GM12878 (cell line): ENCODE results near the gene LRCH3. TPM values are rescaled to one million over a fixed set of nuclear protein-coding genes. Genes with fewer than 3 reads are reported as not detected.

Source experiments
- ATAC-seq: fragments of 200-7000 bp; cut with Tn5 transposase; 3 replicates; pipeline ENCODE4 v1.9.1; 2020; ENCODE audit warnings: mild to moderate bottlenecking, moderate library complexity
- BruUV-seq: library from RNA; stranded (reverse); fragments of 400-500 nt; replicated peaks from 2 replicates; lab custom pipeline; 2021; lab: Mats Ljungman, UMichigan
- CTCF ChIA-PET: fragments of 300-600 bp; sonication (Branson Sonifier 250); formaldehyde crosslinking; extraction: SDS; loops from one replicate; lab custom pipeline; 2021; ENCODE audit warnings: inconsistent platforms; lab: Yijun Ruan, JAX
- POLR2A ChIA-PET: fragments of 350-600 bp; formaldehyde crosslinking; extraction: SDS; loops from one replicate; lab custom pipeline; 2021; ENCODE audit warnings: inconsistent platforms; lab: Charles Lee
- RAD21 ChIA-PET: fragments of 300-600 bp; sonication (Branson Sonifier 250); formaldehyde crosslinking; loops from one replicate; lab custom pipeline; 2023; ENCODE audit warnings: antibody characterized with exemption; ENCODE audit not compliant: unreplicated experiment; lab: Charles Lee
- SMC1A ChIA-PET: fragments of 300-600 bp; sonication (Branson Sonifier 250); formaldehyde crosslinking; loops from one replicate; lab custom pipeline; 2023; ENCODE audit not compliant: unreplicated experiment, uncharacterized antibody; lab: Charles Lee
- DNase-seq: peaks from one replicate; pipeline ENCODE4 v3.0.0-alpha.2; 2011; ENCODE audit warnings: low read depth, low spot score
- FAIRE-seq: peaks from 3 replicates; lab custom pipeline; 2011; peaks lifted over from hg19 to GRCh38; lab: Jason Lieb, UNC
- H2AFZ ChIP-seq: 2 replicates; pipeline ENCODE4 v1.6.0; 2011; ENCODE audit warnings: low read depth, low read length, control low read depth; ENCODE audit not compliant: control insufficient read depth
- H3K27ac ChIP-seq: 2 replicates; pipeline ENCODE4 v1.5.1; 2011; ENCODE audit warnings: control low read depth; ENCODE audit not compliant: control insufficient read depth, insufficient read depth
- H3K27me3 ChIP-seq, 2 experiments: replicated peaks in 1 of 2; 2 replicates each; pipeline versions ENCODE4 v1.6.0 to v1.6.1; 2011; ENCODE audit warnings: low read length in 1 of 2; ENCODE audit not compliant: control insufficient read depth in 2 of 2, insufficient read depth in 2 of 2
- H3K36me3 ChIP-seq, 2 experiments: 2 replicates each; pipeline ENCODE4 v1.5.1; 2011; ENCODE audit warnings: low read length in 1 of 2; ENCODE audit not compliant: control insufficient read depth in 2 of 2, insufficient read depth in 2 of 2
- H3K4me1 ChIP-seq: 2 replicates; pipeline ENCODE4 v1.6.1; 2011; ENCODE audit warnings: mild to moderate bottlenecking, low read length, moderate library complexity, mixed read lengths; ENCODE audit not compliant: control insufficient read depth, insufficient read depth
- H3K4me2 ChIP-seq: 2 replicates; pipeline ENCODE4 v1.6.0; 2011; ENCODE audit warnings: control low read depth; ENCODE audit not compliant: control insufficient read depth, insufficient read depth
- H3K4me3 ChIP-seq: fragments of 200-600 bp; sonication (generic); 2 replicates; pipeline ENCODE4 v1.5.1; 2016
- H3K79me2 ChIP-seq: 2 replicates; pipeline ENCODE4 v1.6.0; 2011; ENCODE audit warnings: low read length; ENCODE audit not compliant: control insufficient read depth, insufficient read depth
- H3K9ac ChIP-seq: 2 replicates; pipeline ENCODE4 v1.8.0; 2011; ENCODE audit warnings: low read length, control low read depth, mixed read lengths; ENCODE audit not compliant: control insufficient read depth, insufficient read depth
- H3K9me3 ChIP-seq: replicated peaks from 3 replicates; pipeline ENCODE4 v1.5.1; 2011; ENCODE audit warnings: mild to moderate bottlenecking, low read length; ENCODE audit not compliant: control insufficient read depth, insufficient read depth
- H4K20me1 ChIP-seq: 2 replicates; pipeline ENCODE4 v1.6.0; 2011; ENCODE audit not compliant: control insufficient read depth, insufficient read depth
- CBX3 ChIP-seq: fragments of 200-600 bp; sonication (generic); IDR thresholded peaks from 2 replicates; pipeline ENCODE4 v1.6.1; 2016; ENCODE audit warnings: low read depth, borderline replicate concordance
- EGR1 ChIP-seq, 2 experiments: IDR thresholded peaks; 1 replicate in 1 of 2; 2 replicates in 1 of 2; pipeline ENCODE4 v1.6.1; 2011 to 2012; ENCODE audit warnings: low read depth in 2 of 2, low read length in 2 of 2, borderline replicate concordance in 1 of 2, mild to moderate bottlenecking in 1 of 2, moderate library complexity in 1 of 2
- NFYA ChIP-seq: IDR thresholded peaks from 2 replicates; pipeline ENCODE4 v1.6.1; 2011; ENCODE audit warnings: low read depth, mild to moderate bottlenecking, low read length, improper control_type of control experiment, borderline replicate concordance
- TAF1 ChIP-seq: IDR thresholded peaks from 2 replicates; pipeline ENCODE4 v1.6.1; 2011; ENCODE audit warnings: mild to moderate bottlenecking, low read depth, low read length, borderline replicate concordance
- WGBS: methylation state at CpG from one replicate; pipeline ENCODE4 v1.1.6; 2016; ENCODE audit warnings: low lambda C conversion rate; ENCODE audit not compliant: insufficient replicate concordance, insufficient coverage; ENCODE audit errors: missing lambda C conversion rate; 5-methylcytosine and 5-hydroxymethylcytosine counted together
- in situ Hi-C: fragments of 300-500 bp; cut with MboI; formaldehyde crosslinking; loops from 9 replicates; pipeline ENCODE4 v1.14.3; 2018; ENCODE audit warnings: mixed read lengths
- intact Hi-C: fragments of 100-400 bp; cut with micrococcal nuclease; formaldehyde crosslinking; loops from one replicate; pipeline ENCODE4 v1.14.2; 2022; ENCODE audit not compliant: unreplicated experiment
- polyA plus RNA-seq, 11 experiments: library from polyadenylated mRNA; depleted of rRNA in 4 of 11; unstranded in 6 of 11; stranded (reverse) in 5 of 11; fragments of >200 nt; fragmentation: Nextera tagmentation in 4 of 11; fragmentation: Illumina TruSeq in 1 of 11; extraction: Ambion mirVana in 4 of 11; extraction: Trizol in 1 of 11; gene quantifications; 1 replicate in 1 of 11; 2 replicates in 10 of 11; pipeline versions ENCODE4 v1.2.1 to v1.2.3, GENCODE V29; 2011 to 2016; ENCODE audit warnings: inconsistent platforms in 2 of 11, missing spikeins in 2 of 11, low read depth in 1 of 11
- total RNA-seq, 4 experiments: library from RNA; depleted of rRNA in 3 of 4; stranded (reverse); fragments of >200 nt in 3 of 4; fragmentation: Illumina TruSeq in 1 of 4; extraction: Trizol in 1 of 4; gene quantifications; 2 replicates each; pipeline versions ENCODE4 v1.2.1 to v1.2.3, GENCODE V29; 2013 to 2021
- TF ChIP-seq, protein P1 (sequence below): fragments of 450-650 bp; IDR thresholded peaks from 2 replicates; pipeline ENCODE4 v1.6.1; 2018; ENCODE audit warnings: borderline replicate concordance, mild to moderate bottlenecking; ENCODE audit not compliant: partially characterized antibody
- TF ChIP-seq, protein P2 (sequence below): fragments of 450-650 bp; formaldehyde crosslinking; IDR thresholded peaks from 2 replicates; pipeline ENCODE4 v1.4.0; 2022; ENCODE audit warnings: mild to moderate bottlenecking, moderate library complexity
- TF ChIP-seq, protein P3 (sequence below): fragments of 450-650 bp; IDR thresholded peaks from 2 replicates; pipeline ENCODE4 v1.6.1; 2016; ENCODE audit warnings: mild to moderate bottlenecking, moderate library complexity, borderline replicate concordance
- TF ChIP-seq, protein P4 (sequence below): IDR thresholded peaks from 2 replicates; pipeline ENCODE4 v1.6.1; 2012; ENCODE audit warnings: low read length, inconsistent platforms
- TF ChIP-seq, protein P5 (sequence below): fragments of 450-650 bp; IDR thresholded peaks from 2 replicates; pipeline ENCODE4 v1.6.1; 2017; ENCODE audit warnings: mild to moderate bottlenecking, low read depth, inconsistent platforms; ENCODE audit not compliant: poor library complexity, severe bottlenecking

The LRCH3 gene
- total and polyA plus RNA-seq, 10 of the 15 experiments (the other 5 are each of a cell fraction or from before 2014, with no cell fraction given): 3.9 to 136 (median 40.6) TPM

DNA sequence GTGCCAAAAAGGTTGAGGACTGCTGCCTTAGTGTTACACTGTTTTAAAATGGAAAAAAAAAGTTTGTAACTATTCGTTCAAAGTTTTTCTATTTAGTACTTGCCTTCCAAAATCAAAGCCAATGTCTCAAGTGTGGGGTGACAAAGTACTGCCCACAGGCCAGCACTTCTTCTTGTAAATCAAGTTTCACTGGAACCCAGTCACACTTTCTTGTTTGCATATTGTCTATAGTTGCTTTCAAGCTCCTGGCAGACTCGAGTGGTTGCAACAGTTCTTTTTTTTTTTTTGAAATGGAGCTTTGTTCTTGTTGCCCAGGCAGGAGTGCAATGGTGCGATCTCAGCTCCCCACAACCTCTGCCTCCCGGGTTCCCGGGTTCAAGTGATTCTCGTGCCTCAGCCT lies 83.6 kb downstream of the LRCH3 start:
- whole genome bisulfite sequencing: 82% methylated on average over 6 of the region's 6 CpGs
- H3K4me2 ChIP-seq: no peak overlapping the region
- POLR2A ChIA-PET: no interaction called here
- TF ChIP-seq, protein P1, sequence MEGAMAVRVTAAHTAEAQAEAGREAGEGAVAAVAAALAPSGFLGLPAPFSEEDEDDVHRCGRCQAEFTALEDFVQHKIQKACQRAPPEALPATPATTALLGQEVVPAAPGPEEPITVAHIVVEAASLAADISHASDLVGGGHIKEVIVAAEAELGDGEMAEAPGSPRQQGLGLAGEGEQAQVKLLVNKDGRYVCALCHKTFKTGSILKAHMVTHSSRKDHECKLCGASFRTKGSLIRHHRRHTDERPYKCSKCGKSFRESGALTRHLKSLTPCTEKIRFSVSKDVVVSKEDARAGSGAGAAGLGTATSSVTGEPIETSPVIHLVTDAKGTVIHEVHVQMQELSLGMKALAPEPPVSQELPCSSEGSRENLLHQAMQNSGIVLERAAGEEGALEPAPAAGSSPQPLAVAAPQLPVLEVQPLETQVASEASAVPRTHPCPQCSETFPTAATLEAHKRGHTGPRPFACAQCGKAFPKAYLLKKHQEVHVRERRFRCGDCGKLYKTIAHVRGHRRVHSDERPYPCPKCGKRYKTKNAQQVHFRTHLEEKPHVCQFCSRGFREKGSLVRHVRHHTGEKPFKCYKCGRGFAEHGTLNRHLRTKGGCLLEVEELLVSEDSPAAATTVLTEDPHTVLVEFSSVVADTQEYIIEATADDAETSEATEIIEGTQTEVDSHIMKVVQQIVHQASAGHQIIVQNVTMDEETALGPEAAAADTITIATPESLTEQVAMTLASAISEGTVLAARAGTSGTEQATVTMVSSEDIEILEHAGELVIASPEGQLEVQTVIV: no peak
- TF ChIP-seq, protein P2, sequence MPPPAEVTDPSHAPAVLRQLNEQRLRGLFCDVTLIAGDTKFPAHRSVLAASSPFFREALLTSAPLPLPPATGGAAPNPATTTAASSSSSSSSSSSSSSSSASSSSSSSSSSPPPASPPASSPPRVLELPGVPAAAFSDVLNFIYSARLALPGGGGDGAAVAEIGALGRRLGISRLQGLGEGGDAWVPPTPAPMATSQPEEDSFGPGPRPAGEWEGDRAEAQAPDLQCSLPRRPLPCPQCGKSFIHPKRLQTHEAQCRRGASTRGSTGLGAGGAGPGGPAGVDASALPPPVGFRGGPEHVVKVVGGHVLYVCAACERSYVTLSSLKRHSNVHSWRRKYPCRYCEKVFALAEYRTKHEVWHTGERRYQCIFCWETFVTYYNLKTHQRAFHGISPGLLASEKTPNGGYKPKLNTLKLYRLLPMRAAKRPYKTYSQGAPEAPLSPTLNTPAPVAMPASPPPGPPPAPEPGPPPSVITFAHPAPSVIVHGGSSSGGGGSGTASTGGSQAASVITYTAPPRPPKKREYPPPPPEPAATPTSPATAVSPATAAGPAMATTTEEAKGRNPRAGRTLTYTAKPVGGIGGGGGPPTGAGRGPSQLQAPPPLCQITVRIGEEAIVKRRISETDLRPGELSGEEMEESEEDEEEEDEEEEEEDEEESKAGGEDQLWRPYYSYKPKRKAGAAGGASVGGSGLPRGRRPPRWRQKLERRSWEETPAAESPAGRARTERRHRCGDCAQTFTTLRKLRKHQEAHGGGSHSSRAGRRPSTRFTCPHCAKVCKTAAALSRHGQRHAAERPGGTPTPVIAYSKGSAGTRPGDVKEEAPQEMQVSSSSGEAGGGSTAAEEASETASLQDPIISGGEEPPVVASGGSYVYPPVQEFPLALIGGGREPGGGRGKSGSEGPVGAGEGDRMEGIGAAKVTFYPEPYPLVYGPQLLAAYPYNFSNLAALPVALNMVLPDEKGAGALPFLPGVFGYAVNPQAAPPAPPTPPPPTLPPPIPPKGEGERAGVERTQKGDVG (CRISPR knock-in tag): no peak
- TF ChIP-seq, protein P3, sequence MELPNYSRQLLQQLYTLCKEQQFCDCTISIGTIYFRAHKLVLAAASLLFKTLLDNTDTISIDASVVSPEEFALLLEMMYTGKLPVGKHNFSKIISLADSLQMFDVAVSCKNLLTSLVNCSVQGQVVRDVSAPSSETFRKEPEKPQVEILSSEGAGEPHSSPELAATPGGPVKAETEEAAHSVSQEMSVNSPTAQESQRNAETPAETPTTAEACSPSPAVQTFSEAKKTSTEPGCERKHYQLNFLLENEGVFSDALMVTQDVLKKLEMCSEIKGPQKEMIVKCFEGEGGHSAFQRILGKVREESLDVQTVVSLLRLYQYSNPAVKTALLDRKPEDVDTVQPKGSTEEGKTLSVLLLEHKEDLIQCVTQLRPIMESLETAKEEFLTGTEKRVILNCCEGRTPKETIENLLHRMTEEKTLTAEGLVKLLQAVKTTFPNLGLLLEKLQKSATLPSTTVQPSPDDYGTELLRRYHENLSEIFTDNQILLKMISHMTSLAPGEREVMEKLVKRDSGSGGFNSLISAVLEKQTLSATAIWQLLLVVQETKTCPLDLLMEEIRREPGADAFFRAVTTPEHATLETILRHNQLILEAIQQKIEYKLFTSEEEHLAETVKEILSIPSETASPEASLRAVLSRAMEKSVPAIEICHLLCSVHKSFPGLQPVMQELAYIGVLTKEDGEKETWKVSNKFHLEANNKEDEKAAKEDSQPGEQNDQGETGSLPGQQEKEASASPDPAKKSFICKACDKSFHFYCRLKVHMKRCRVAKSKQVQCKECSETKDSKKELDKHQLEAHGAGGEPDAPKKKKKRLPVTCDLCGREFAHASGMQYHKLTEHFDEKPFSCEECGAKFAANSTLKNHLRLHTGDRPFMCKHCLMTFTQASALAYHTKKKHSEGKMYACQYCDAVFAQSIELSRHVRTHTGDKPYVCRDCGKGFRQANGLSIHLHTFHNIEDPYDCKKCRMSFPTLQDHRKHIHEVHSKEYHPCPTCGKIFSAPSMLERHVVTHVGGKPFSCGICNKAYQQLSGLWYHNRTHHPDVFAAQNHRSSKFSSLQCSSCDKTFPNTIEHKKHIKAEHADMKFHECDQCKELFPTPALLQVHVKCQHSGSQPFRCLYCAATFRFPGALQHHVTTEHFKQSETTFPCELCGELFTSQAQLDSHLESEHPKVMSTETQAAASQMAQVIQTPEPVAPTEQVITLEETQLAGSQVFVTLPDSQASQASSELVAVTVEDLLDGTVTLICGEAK: no peak
- TF ChIP-seq NFYA (no peak), EGR1 (IDR thresholded peaks at IDR 0.05; ENCODE audit: borderline replicate concordance in 1 of 2, low read depth in 2 of 2, low read length in 2 of 2) (no peak), CBX3 (no peak), TAF1 (no peak)
- TF ChIP-seq, protein P4, sequence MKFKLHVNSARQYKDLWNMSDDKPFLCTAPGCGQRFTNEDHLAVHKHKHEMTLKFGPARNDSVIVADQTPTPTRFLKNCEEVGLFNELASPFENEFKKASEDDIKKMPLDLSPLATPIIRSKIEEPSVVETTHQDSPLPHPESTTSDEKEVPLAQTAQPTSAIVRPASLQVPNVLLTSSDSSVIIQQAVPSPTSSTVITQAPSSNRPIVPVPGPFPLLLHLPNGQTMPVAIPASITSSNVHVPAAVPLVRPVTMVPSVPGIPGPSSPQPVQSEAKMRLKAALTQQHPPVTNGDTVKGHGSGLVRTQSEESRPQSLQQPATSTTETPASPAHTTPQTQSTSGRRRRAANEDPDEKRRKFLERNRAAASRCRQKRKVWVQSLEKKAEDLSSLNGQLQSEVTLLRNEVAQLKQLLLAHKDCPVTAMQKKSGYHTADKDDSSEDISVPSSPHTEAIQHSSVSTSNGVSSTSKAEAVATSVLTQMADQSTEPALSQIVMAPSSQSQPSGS: no peak
- TF ChIP-seq, protein P5, sequence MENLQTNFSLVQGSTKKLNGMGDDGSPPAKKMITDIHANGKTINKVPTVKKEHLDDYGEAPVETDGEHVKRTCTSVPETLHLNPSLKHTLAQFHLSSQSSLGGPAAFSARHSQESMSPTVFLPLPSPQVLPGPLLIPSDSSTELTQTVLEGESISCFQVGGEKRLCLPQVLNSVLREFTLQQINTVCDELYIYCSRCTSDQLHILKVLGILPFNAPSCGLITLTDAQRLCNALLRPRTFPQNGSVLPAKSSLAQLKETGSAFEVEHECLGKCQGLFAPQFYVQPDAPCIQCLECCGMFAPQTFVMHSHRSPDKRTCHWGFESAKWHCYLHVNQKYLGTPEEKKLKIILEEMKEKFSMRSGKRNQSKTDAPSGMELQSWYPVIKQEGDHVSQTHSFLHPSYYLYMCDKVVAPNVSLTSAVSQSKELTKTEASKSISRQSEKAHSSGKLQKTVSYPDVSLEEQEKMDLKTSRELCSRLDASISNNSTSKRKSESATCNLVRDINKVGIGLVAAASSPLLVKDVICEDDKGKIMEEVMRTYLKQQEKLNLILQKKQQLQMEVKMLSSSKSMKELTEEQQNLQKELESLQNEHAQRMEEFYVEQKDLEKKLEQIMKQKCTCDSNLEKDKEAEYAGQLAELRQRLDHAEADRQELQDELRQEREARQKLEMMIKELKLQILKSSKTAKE: no peak

More for the DNA sequence above, 83.6 kb downstream of the LRCH3 start:
- ChIA-PET RAD21 (no interaction called here), CTCF (interaction anchor here (1.2 to 1.5 kb wide), 2 partner anchors 31 to 65 kb away, joined by 4 to 6 read pairs; no protein-coding TSS in a partner anchor), SMC1A (no interaction called here)
- FAIRE-seq (no peak), DNase-seq (no peak), ATAC-seq (no peak)
- intact Hi-C loops: no loop called here
- Histone ChIP-seq H3K27ac (no peak overlapping the region), H4K20me1 (no peaks in the 10 kb centered on the region), H3K9ac (no peak overlapping the region), H3K36me3 (peaks cover 3 to 13% of the 10 kb centered on the region in 2 experiments), H3K4me1 (no peaks in the 10 kb centered on the region), H3K27me3 (no peaks in the 10 kb centered on the region), H2AFZ (no peak overlapping the region), H3K79me2 (no peaks in the 10 kb centered on the region), H3K9me3 (no peaks in the 10 kb centered on the region), H3K4me3 (no peak overlapping the region)
- BruUV-seq: no TSS peak
- in situ Hi-C loops: no loop called here
